ENCODE data around the gene KCNMA1.

- TF ChIP-seq POLR2A (IDR thresholded peaks at IDR 0.05; ENCODE audit: extremely low read depth, insufficient read length) (no peak), CTCF (IDR thresholded peaks at IDR 0.05; ENCODE audit: low read depth, low read length) (no peak), MYC (IDR thresholded peaks at IDR 0.05; ENCODE audit: low read depth, low read length) (no peak), MAX (IDR thresholded peaks at IDR 0.05; ENCODE audit: low read depth, low read length) (no peak)
These were observed 432.5 kb downstream of the KCNMA1 start for GRCh38 chr10:77205135-77205534.

Measured in NB4 (cell line).